Neutrophil (primary cell): ENCODE data around the gene TICAM2.

Source experiments
- H3K27ac ChIP-seq: fragments of 200-600 bp; sonication (generic); 2 replicates; pipeline ENCODE4 v1.5.1; 2016; ENCODE audit warnings: mild to moderate bottlenecking, moderate library complexity
- H3K27me3 ChIP-seq: fragments of 200-600 bp; sonication (generic); 2 replicates; pipeline ENCODE4 v1.6.0; 2016; ENCODE audit warnings: mild to moderate bottlenecking
- H3K36me3 ChIP-seq: fragments of 200-600 bp; sonication (generic); 2 replicates; pipeline ENCODE4 v1.5.1; 2017
- H3K4me1 ChIP-seq, 2 experiments: fragments of 200-600 bp in 1 of 2; sonication (generic) in 1 of 2; 1 replicate in 1 of 2; 2 replicates in 1 of 2; pipeline versions ENCODE4 v1.5.1 to v1.6.1; 2013 to 2016; ENCODE audit warnings: low read depth in 1 of 2, low read length in 1 of 2, mild to moderate bottlenecking in 1 of 2, moderate library complexity in 1 of 2; ENCODE audit not compliant: control insufficient read depth in 1 of 2, insufficient read depth in 1 of 2
- H3K4me3 ChIP-seq, 2 experiments: fragments of 200-600 bp in 1 of 2; sonication (generic) in 1 of 2; 1 replicate in 1 of 2; 2 replicates in 1 of 2; pipeline ENCODE4 v1.5.1; 2013 to 2016; ENCODE audit warnings: low read depth in 1 of 2, low read length in 1 of 2, mild to moderate bottlenecking in 1 of 2, moderate library complexity in 1 of 2
- H3K9me3 ChIP-seq: fragments of 200-600 bp; sonication (generic); 2 replicates; pipeline ENCODE4 v1.5.1; 2016
- CTCF ChIP-seq: fragments of 200-600 bp; sonication (generic); IDR thresholded peaks from 2 replicates; pipeline ENCODE4 v1.5.1; 2016; ENCODE audit warnings: antibody characterized with exemption

Gene TICAM2

GRCh38 chr5:115623658-115624057 is 21.4 kb upstream of the TICAM2 start:
- TF ChIP-seq CTCF = no peak
- Histone ChIP-seq H3K27me3 (no peaks in the 10 kb centered on the region), H3K4me1 (peaks cover 26 to 27% of the 10 kb centered on the region in 2 experiments), H3K27ac (no peak overlapping the region), H3K36me3 (peaks cover 19% of the 10 kb centered on the region), H3K4me3 (no peak overlapping the region), H3K9me3 (no peaks in the 10 kb centered on the region)

- peaks cover 22 to 24% of the 10 kb centered on the region in 2 experiments for H3K4me1 ChIP-seq
- peaks cover 23% of the 10 kb centered on the region for H3K36me3 ChIP-seq
- TF ChIP-seq CTCF = no peak
- H3K4me3 ChIP-seq = no peak overlapping the region
- H3K27me3 ChIP-seq = no peaks in the 10 kb centered on the region
- H3K9me3 ChIP-seq = no peaks in the 10 kb centered on the region
- H3K27ac ChIP-seq = no peak overlapping the region
These were observed 19.2 kb upstream of the TICAM2 start for GRCh38 chr5:115621365-115621900.

GRCh38 chr5:115616892-115617291 is 14.6 kb upstream of the TICAM2 start:
- H3K36me3 ChIP-seq = peaks cover 52% of the 10 kb centered on the region
- H3K4me1 ChIP-seq = no peaks in the 10 kb centered on the region
- H3K27ac ChIP-seq = no peak overlapping the region
- H3K9me3 ChIP-seq = no peaks in the 10 kb centered on the region
- no peak for TF ChIP-seq CTCF
- H3K27me3 ChIP-seq = no peaks in the 10 kb centered on the region
- H3K4me3 ChIP-seq = no peak overlapping the region

GRCh38 chr5:115616472-115616871 is 14.2 kb upstream of the TICAM2 start:
- H3K36me3 ChIP-seq = peaks cover 52% of the 10 kb centered on the region
- H3K4me1 ChIP-seq = no peaks in the 10 kb centered on the region
- H3K4me3 ChIP-seq = no peak overlapping the region
- no peak for TF ChIP-seq CTCF
- H3K9me3 ChIP-seq = no peaks in the 10 kb centered on the region
- no peak overlapping the region for H3K27ac ChIP-seq
- no peaks in the 10 kb centered on the region for H3K27me3 ChIP-seq

- no peaks in the 10 kb centered on the region for H3K9me3 ChIP-seq
- peaks cover 36% of the 10 kb centered on the region for H3K36me3 ChIP-seq
- no peak overlapping the region for H3K27ac ChIP-seq
- no peaks in the 10 kb centered on the region for H3K4me1 ChIP-seq
- no peaks in the 10 kb centered on the region for H3K27me3 ChIP-seq
- no peak overlapping the region for H3K4me3 ChIP-seq
- no peak for TF ChIP-seq CTCF
These were observed 9.6 kb upstream of the TICAM2 start for GRCh38 chr5:115611873-115612272.

- peaks cover 6 to 11% of the 10 kb centered on the region in 2 experiments for H3K4me1 ChIP-seq
- H3K27me3 ChIP-seq = no peaks in the 10 kb centered on the region
- no peak overlapping the region for H3K27ac ChIP-seq
- TF ChIP-seq CTCF = no peak
- H3K4me3 ChIP-seq = no peak overlapping the region
- H3K36me3 ChIP-seq = peaks cover 5% of the 10 kb centered on the region
- no peaks in the 10 kb centered on the region for H3K9me3 ChIP-seq
These were observed 5.7 kb upstream of the TICAM2 start for GRCh38 chr5:115607935-115608334.
